HepG2 (cell line): ENCODE results near the gene HIVEP2. TPM values are rescaled to one million over a fixed set of nuclear protein-coding genes. Genes with fewer than 3 reads are reported as not detected.

ENCODE experiments used
- ATAC-seq: fragments of 200-7000 bp; cut with Tn5 transposase; 3 replicates; pipeline ENCODE4 v1.9.1; 2020; ENCODE audit warnings: mild to moderate bottlenecking, moderate library complexity
- BruUV-seq: library from RNA; stranded (reverse); fragments of 400-500 nt; replicated peaks from 2 replicates; lab custom pipeline; 2021; lab: Mats Ljungman, UMichigan
- CTCF ChIA-PET: fragments of 300-600 bp; formaldehyde crosslinking; extraction: SDS; loops from one replicate; lab custom pipeline; 2021; ENCODE audit warnings: low total read pairs, inconsistent platforms, low intra/inter-chr PET ratio; lab: Yijun Ruan, JAX
- POLR2A ChIA-PET: fragments of 350-600 bp; sonication (Branson Sonifier 250); formaldehyde crosslinking; loops from one replicate; lab custom pipeline; 2020; ENCODE audit warnings: antibody characterized with exemption, inconsistent platforms; lab: Yijun Ruan, JAX
- DNase-seq: peaks from one replicate; pipeline ENCODE4 v3.0.0-alpha.2; 2015; ENCODE audit warnings: low spot score
- FAIRE-seq: peaks from 3 replicates; lab custom pipeline; 2011; peaks lifted over from hg19 to GRCh38; lab: Jason Lieb, UNC
- H2AFZ ChIP-seq: one replicate; pipeline ENCODE4 v1.6.1; 2011; ENCODE audit warnings: low read length, inconsistent platforms
- H3K27ac ChIP-seq: fragments of 300-600 bp; 3 replicates; pipeline ENCODE4 v1.8.0; 2011; ENCODE audit warnings: mixed run types, mild to moderate bottlenecking, mixed read lengths, low read length, inconsistent platforms; ENCODE audit not compliant: insufficient read depth; ENCODE audit errors: extremely low read length
- H3K27me3 ChIP-seq, 2 experiments: fragments of 200-600 bp in 1 of 2; 2 replicates in 1 of 2; 3 replicates in 1 of 2; pipeline versions ENCODE4 v1.6.0 to v1.8.0; 2011; ENCODE audit warnings: low read length in 2 of 2, mild to moderate bottlenecking in 2 of 2, moderate library complexity in 2 of 2, inconsistent platforms in 1 of 2; ENCODE audit not compliant: insufficient read depth in 2 of 2, control insufficient read depth in 1 of 2
- H3K36me3 ChIP-seq, 2 experiments: fragments of 200-600 bp in 1 of 2; replicated peaks in 1 of 2; 2 replicates in 1 of 2; 3 replicates in 1 of 2; pipeline versions ENCODE4 v1.5.1 to v1.8.0; 2011; ENCODE audit warnings: low read length in 2 of 2, inconsistent platforms in 1 of 2; ENCODE audit not compliant: insufficient read depth in 2 of 2, control insufficient read depth in 1 of 2
- H3K4me1 ChIP-seq: 2 replicates; pipeline ENCODE4 v1.5.1; 2012; ENCODE audit warnings: low read length, inconsistent platforms; ENCODE audit not compliant: insufficient read depth
- H3K4me2 ChIP-seq: 2 replicates; pipeline ENCODE4 v1.6.0; 2011; ENCODE audit warnings: low read depth, low read length, inconsistent platforms
- H3K4me3 ChIP-seq, 3 experiments: fragments of 200-600 bp in 1 of 3; sonication (generic), shearing (Covaris generic) in 1 of 3; replicated peaks in 1 of 3; 2 replicates each; pipeline ENCODE4 v1.5.1; 2011 to 2016; ENCODE audit warnings: low read length in 3 of 3, inconsistent platforms in 2 of 3, low read depth in 2 of 3, mild to moderate bottlenecking in 2 of 3, control low read depth in 1 of 3, mixed read lengths in 1 of 3; ENCODE audit not compliant: insufficient read depth in 1 of 3
- H3K79me2 ChIP-seq: one replicate; pipeline ENCODE4 v1.6.1; 2011; ENCODE audit warnings: low read length, inconsistent platforms; ENCODE audit not compliant: insufficient read depth
- H3K9ac ChIP-seq: 2 replicates; pipeline ENCODE4 v1.6.0; 2011; ENCODE audit warnings: mild to moderate bottlenecking, low read depth, low read length, inconsistent platforms; ENCODE audit not compliant: insufficient read depth
- H3K9me3 ChIP-seq: 2 replicates; pipeline ENCODE4 v1.5.1; 2012; ENCODE audit warnings: mild to moderate bottlenecking, low read length
- H4K20me1 ChIP-seq: 2 replicates; pipeline ENCODE4 v1.6.0; 2011; ENCODE audit warnings: inconsistent platforms, mild to moderate bottlenecking, low read length, moderate library complexity; ENCODE audit not compliant: insufficient read depth
- ATF7-NPFF ChIP-seq: sonication (generic); formaldehyde crosslinking; IDR thresholded peaks from 2 replicates; pipeline ENCODE4 v1.8.1; 2023; ENCODE audit warnings: mild to moderate bottlenecking, low read depth, missing genetic modification reagents, moderate library complexity
- ETV6 ChIP-seq: sonication (generic); formaldehyde crosslinking; conservative IDR thresholded peaks from 2 replicates; pipeline ENCODE4 v1.4.0; 2020; ENCODE audit warnings: missing genetic modification reagents
- GTF3A ChIP-seq: sonication (generic); formaldehyde crosslinking; conservative IDR thresholded peaks from 2 replicates; pipeline ENCODE4 v1.4.0; 2020; ENCODE audit warnings: mild to moderate bottlenecking, missing genetic modification reagents
- IRF2 ChIP-seq: IDR thresholded peaks from 2 replicates; pipeline ENCODE4 v1.6.1; 2018; ENCODE audit warnings: missing genetic modification reagents, missing compliant biosample characterization
- MEIS1 ChIP-seq: sonication (generic); formaldehyde crosslinking; IDR thresholded peaks from 2 replicates; pipeline ENCODE4 v1.9.0; 2021; ENCODE audit warnings: mild to moderate bottlenecking, missing genetic modification reagents, moderate library complexity, borderline replicate concordance
- PHF5A ChIP-seq: IDR thresholded peaks from one replicate; pipeline ENCODE4 v1.6.1; 2018; ENCODE audit warnings: low read depth, missing genetic modification reagents; ENCODE audit not compliant: unreplicated experiment
- SAFB2 ChIP-seq: sonication (generic); formaldehyde crosslinking; IDR thresholded peaks from 2 replicates; pipeline ENCODE4 v1.5.1; 2020; ENCODE audit warnings: missing genetic modification reagents, low read depth, mild to moderate bottlenecking, borderline replicate concordance
- SP140L ChIP-seq: sonication (generic); formaldehyde crosslinking; IDR thresholded peaks from 2 replicates; pipeline ENCODE4 v1.4.0; 2020; ENCODE audit warnings: missing genetic modification reagents, borderline replicate concordance
- ZBTB14 ChIP-seq: sonication (generic); formaldehyde crosslinking; IDR thresholded peaks from 2 replicates; pipeline ENCODE4 v1.4.0; 2020; ENCODE audit warnings: missing genetic modification reagents
- ZMYM4 ChIP-seq: sonication (generic); formaldehyde crosslinking; IDR thresholded peaks from 2 replicates; pipeline ENCODE4 v1.8.1; 2023; ENCODE audit warnings: mild to moderate bottlenecking, missing genetic modification reagents
- ZNF253 ChIP-seq: sonication (generic); formaldehyde crosslinking; IDR thresholded peaks from 2 replicates; pipeline ENCODE4 v1.8.0; 2022; ENCODE audit warnings: mild to moderate bottlenecking, missing genetic modification reagents, borderline replicate concordance
- ZNF451 ChIP-seq: sonication (generic); formaldehyde crosslinking; IDR thresholded peaks from 2 replicates; pipeline ENCODE4 v1.5.0; 2020; ENCODE audit warnings: mild to moderate bottlenecking, missing genetic modification reagents
- ZNF556 ChIP-seq: sonication (generic); formaldehyde crosslinking; IDR thresholded peaks from 2 replicates; pipeline ENCODE4 v1.4.0; 2020; ENCODE audit warnings: mild to moderate bottlenecking, missing genetic modification reagents, borderline replicate concordance
- ZNF589 ChIP-seq: sonication (generic); formaldehyde crosslinking; conservative IDR thresholded peaks from 2 replicates; pipeline ENCODE4 v1.8.0; 2022; ENCODE audit warnings: mild to moderate bottlenecking, moderate library complexity, missing genetic modification reagents
- ZNF720 ChIP-seq: sonication (generic); formaldehyde crosslinking; IDR thresholded peaks from 2 replicates; pipeline ENCODE4 v1.4.0; 2020; ENCODE audit warnings: missing genetic modification reagents
- WGBS: methylation state at CpG from one replicate; pipeline ENCODE4 v1.1.6; 2017; ENCODE audit warnings: low lambda C conversion rate; 5-methylcytosine and 5-hydroxymethylcytosine counted together
- in situ Hi-C: cut with HindIII; loops from 2 replicates; pipeline ENCODE4 v1.10.0; 2017; ENCODE audit warnings: low pct_unique_long_range_greater_than_20kb; ENCODE audit not compliant: extremely low pct_ligation_motif_present
- intact Hi-C: fragments of 100-400 bp; cut with micrococcal nuclease; formaldehyde crosslinking; loops from one replicate; pipeline ENCODE4 v1.10.0; 2022; ENCODE audit not compliant: unreplicated experiment
- polyA plus RNA-seq, 8 experiments: library from polyadenylated mRNA; depleted of rRNA in 3 of 8; stranded (reverse) in 7 of 8; unstranded in 1 of 8; fragments of >200 nt; fragmentation: Illumina TruSeq in 4 of 8; extraction: Trizol in 4 of 8; gene quantifications; 2 replicates each; pipeline versions ENCODE4 v1.2.1 to v1.2.3, GENCODE V29; 2011 to 2016; ENCODE audit warnings: low read depth in 4 of 8, missing spikeins in 1 of 8, mixed read lengths in 1 of 8; ENCODE audit not compliant: insufficient read depth in 1 of 8
- total RNA-seq, 5 experiments: library from RNA; depleted of rRNA; stranded (reverse); fragments of >200 nt; fragmentation: Illumina TruSeq; extraction: Trizol; gene quantifications; 2 replicates each; pipeline ENCODE4 v1.2.3, GENCODE V29; 2016; ENCODE audit warnings: low read depth in 1 of 5
- TF ChIP-seq, protein P1 (sequence below): sonication (generic); formaldehyde crosslinking; IDR thresholded peaks from 2 replicates; pipeline ENCODE4 v1.5.0; 2020; ENCODE audit warnings: missing genetic modification reagents, mild to moderate bottlenecking, borderline replicate concordance
- TF ChIP-seq, protein P2 (sequence below): sonication (generic); formaldehyde crosslinking; conservative IDR thresholded peaks from 2 replicates; pipeline ENCODE4 v1.4.0; 2020; ENCODE audit warnings: missing genetic modification reagents
- TF ChIP-seq, protein P3 (sequence below): sonication (generic); formaldehyde crosslinking; conservative IDR thresholded peaks from 2 replicates; pipeline ENCODE4 v1.8.0; 2022; ENCODE audit warnings: low read depth, missing genetic modification reagents

Gene HIVEP2
- total and polyA plus RNA-seq, 2 of the 13 experiments (the other 11 are each of a cell fraction or from before 2014, with no cell fraction given), result 3.4 to 12.9 TPM

DNA sequence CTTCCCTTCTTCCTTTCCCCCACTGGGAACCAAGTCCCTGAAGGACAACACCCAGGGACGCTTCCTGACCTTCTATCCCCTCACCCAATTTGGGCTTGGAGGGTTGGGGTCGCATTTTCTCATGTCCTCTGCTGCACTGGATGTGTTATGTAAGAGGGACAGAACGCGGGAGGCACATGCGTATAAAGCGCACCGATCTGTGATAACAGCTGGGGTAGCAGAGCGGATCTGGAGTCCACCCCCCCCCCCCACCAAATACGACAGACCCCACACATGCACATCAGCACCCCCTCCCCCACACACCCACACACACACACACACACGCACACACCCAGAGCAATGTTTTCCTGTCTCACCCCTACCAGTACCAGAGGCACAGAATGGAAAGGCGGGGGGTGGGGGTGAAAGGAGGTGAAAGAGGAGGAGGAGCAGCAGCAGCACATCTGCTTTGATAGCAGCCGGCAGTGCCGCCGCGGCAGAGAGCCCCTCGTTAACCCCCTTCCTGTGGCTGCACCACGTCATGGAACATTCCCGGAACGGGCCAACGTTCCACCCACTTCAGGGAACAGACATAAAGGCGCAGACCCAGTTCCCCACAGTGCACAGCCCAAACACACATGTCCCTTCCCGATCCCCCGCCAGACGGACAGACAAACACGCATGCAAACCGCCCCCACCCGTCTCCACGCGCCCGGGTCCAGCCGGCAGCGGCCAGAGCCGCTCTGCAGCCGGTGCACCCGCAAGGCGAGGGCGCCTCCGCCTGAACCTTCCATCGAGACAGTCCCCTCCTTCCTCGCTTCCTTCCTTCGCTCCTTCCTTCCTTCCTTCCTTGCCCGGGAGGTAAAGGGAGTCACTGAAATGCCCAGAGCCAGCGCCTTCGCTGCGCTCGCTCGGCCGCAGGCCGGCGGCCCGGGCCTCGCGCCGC, 590 bp downstream of the HIVEP2 start:
- peaks cover 51% of the 10 kb centered on the region for H3K79me2 ChIP-seq
- no peaks in the 10 kb centered on the region for H3K36me3 ChIP-seq
- DNase-seq, result peak; percentile 79
- no TSS peak for BruUV-seq
- CTCF ChIA-PET, result no interaction called here
- no peak overlapping the region for H2AFZ ChIP-seq
- POLR2A ChIA-PET, result interaction anchor here (1.0 to 2.8 kb wide), 4 partner anchors 9 to 59 kb away, joined by 3 to 28 read pairs (median 11); no protein-coding TSS in a partner anchor
- intact Hi-C loops, result loop anchor here (1.0 to 10.0 kb wide), 7 partner anchors 57 to 450 kb away; partner anchors contain the start of gene AIG1
- peak; percentile 20 for ATAC-seq
- peaks cover 0 to 10% of the 10 kb centered on the region in 2 experiments; a peak in 3 of 5 replicates for H3K27me3 ChIP-seq
- FAIRE-seq, result no peak
- peak overlapping the region; percentile 78 to 99 (median 89) for H3K4me3 ChIP-seq
- WGBS, result under 1% methylated on average over 41 of the region's 54 CpGs
- in situ Hi-C loops, result loop anchor here (5.0 to 10.0 kb wide), 3 partner anchors 97 to 470 kb away; partner anchors contain the start of gene AIG1
- H3K9ac ChIP-seq, result peak overlapping the region; percentile 99
- H4K20me1 ChIP-seq, result peaks cover 27% of the 10 kb centered on the region; the same call in 1 of the 2 replicates
- peak overlapping the region; percentile 96 for H3K4me2 ChIP-seq
- H3K27ac ChIP-seq, result peak overlapping the region; percentile 97
- H3K4me1 ChIP-seq, result peaks cover 35% of the 10 kb centered on the region
- H3K9me3 ChIP-seq, result no peaks in the 10 kb centered on the region
- TF ChIP-seq ZNF451, result 0 out of 2 replicates have a peak, but pooled peaks have one; percentile 13
- TF ChIP-seq ZNF253 (CRISPR knock-in tag), result no peak
- TF ChIP-seq ZMYM4 (CRISPR knock-in tag), result no peak; the same call in 1 of the 2 replicates
- TF ChIP-seq ZBTB14 (CRISPR knock-in tag), result no peak
- no peak for TF ChIP-seq PHF5A (CRISPR knock-in tag)
- no peak for TF ChIP-seq MEIS1
- TF ChIP-seq SAFB2, result peak; percentile 31; the same call in 1 of the 2 replicates
- TF ChIP-seq ZNF556 (CRISPR knock-in tag), result no peak
- TF ChIP-seq, protein P1, sequence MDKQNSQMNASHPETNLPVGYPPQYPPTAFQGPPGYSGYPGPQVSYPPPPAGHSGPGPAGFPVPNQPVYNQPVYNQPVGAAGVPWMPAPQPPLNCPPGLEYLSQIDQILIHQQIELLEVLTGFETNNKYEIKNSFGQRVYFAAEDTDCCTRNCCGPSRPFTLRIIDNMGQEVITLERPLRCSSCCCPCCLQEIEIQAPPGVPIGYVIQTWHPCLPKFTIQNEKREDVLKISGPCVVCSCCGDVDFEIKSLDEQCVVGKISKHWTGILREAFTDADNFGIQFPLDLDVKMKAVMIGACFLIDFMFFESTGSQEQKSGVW (CRISPR knock-in tag), result no peak
- peak; percentile 38; the same call in 1 of the 2 replicates for TF ChIP-seq ZNF589 (CRISPR knock-in tag)
- TF ChIP-seq SP140L (CRISPR knock-in tag), result no peak
- no peak; the same call in 1 of the 2 replicates for TF ChIP-seq ATF7-NPFF (CRISPR knock-in tag)
- TF ChIP-seq ZNF720, result no peak
- no peak for TF ChIP-seq GTF3A (CRISPR knock-in tag)
- no peak for TF ChIP-seq ETV6 (CRISPR knock-in tag)
- TF ChIP-seq IRF2, result peak; percentile 22; the same call in 1 of the 2 replicates
- TF ChIP-seq, protein P2, sequence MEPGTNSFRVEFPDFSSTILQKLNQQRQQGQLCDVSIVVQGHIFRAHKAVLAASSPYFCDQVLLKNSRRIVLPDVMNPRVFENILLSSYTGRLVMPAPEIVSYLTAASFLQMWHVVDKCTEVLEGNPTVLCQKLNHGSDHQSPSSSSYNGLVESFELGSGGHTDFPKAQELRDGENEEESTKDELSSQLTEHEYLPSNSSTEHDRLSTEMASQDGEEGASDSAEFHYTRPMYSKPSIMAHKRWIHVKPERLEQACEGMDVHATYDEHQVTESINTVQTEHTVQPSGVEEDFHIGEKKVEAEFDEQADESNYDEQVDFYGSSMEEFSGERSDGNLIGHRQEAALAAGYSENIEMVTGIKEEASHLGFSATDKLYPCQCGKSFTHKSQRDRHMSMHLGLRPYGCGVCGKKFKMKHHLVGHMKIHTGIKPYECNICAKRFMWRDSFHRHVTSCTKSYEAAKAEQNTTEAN (CRISPR knock-in tag), result no peak
- TF ChIP-seq, protein P3, sequence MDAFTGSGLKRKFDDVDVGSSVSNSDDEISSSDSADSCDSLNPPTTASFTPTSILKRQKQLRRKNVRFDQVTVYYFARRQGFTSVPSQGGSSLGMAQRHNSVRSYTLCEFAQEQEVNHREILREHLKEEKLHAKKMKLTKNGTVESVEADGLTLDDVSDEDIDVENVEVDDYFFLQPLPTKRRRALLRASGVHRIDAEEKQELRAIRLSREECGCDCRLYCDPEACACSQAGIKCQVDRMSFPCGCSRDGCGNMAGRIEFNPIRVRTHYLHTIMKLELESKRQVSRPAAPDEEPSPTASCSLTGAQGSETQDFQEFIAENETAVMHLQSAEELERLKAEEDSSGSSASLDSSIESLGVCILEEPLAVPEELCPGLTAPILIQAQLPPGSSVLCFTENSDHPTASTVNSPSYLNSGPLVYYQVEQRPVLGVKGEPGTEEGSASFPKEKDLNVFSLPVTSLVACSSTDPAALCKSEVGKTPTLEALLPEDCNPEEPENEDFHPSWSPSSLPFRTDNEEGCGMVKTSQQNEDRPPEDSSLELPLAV, result no peak
